Loucy (cell line): ENCODE data around the gene LRRC41.

Source experiments
- EZH2phosphoT487 ChIP-seq: fragments of 200-600 bp; IDR thresholded peaks from 2 replicates; pipeline ENCODE4 v1.6.1; 2018; ENCODE audit warnings: antibody characterized with exemption, mild to moderate bottlenecking, moderate library complexity, borderline replicate concordance
- TF ChIP-seq, protein P1 (sequence below): fragments of 200-600 bp; sonication (generic); conservative IDR thresholded peaks from 2 replicates; pipeline ENCODE4 v1.5.1; 2014; ENCODE audit warnings: mild to moderate bottlenecking, antibody characterized with exemption, low read length

DNA sequence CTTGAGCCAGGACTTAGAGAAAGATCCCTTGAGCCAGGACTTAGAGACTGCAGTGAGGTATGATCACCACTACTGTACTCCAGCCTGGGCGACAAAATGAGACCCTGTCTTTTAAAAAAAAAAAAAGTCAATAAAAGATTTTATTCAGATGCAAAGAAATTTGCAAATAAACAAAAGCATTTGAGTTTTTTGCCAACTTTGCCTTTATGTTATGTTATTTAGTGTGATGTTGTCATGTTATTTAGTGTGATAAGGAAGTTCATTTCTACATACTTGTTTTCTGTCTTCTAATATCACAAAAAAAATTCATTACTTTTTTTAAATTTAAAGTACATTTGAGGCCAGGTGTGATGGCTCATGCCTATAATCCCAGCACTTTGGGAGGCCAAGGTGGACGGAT lies 46.9 kb downstream of the LRRC41 start:
- TF ChIP-seq, protein P1, sequence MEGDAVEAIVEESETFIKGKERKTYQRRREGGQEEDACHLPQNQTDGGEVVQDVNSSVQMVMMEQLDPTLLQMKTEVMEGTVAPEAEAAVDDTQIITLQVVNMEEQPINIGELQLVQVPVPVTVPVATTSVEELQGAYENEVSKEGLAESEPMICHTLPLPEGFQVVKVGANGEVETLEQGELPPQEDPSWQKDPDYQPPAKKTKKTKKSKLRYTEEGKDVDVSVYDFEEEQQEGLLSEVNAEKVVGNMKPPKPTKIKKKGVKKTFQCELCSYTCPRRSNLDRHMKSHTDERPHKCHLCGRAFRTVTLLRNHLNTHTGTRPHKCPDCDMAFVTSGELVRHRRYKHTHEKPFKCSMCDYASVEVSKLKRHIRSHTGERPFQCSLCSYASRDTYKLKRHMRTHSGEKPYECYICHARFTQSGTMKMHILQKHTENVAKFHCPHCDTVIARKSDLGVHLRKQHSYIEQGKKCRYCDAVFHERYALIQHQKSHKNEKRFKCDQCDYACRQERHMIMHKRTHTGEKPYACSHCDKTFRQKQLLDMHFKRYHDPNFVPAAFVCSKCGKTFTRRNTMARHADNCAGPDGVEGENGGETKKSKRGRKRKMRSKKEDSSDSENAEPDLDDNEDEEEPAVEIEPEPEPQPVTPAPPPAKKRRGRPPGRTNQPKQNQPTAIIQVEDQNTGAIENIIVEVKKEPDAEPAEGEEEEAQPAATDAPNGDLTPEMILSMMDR, result no peak
- no peak for TF ChIP-seq EZH2phosphoT487
